Smooth muscle cell of bladder (primary cell): ENCODE results near the gene STUB1. TPM values are rescaled to one million over a fixed set of nuclear protein-coding genes. Genes with fewer than 3 reads are reported as not detected.

Experiments used
- total RNA-seq: library from RNA; depleted of rRNA; stranded (reverse); fragments of >200 nt; gene quantifications from 2 replicates; pipeline ENCODE4 v1.2.3, GENCODE V29; 2014

The STUB1 gene
- total RNA-seq, 1 donor from 2014 or later = 143 TPM

Other genes with a start within 250 kb of the STUB1 start
- gene CAPN15, start 152.7 kb upstream of the STUB1 start, total RNA-seq = 10.5 and 16.8 TPM in 2 replicates
- not detected in 2 replicates for gene PRR35, start 120.0 kb upstream of the STUB1 start, total RNA-seq
- gene NHLRC4, start 113.4 kb upstream of the STUB1 start, total RNA-seq = 1.3 and 1.4 TPM in 2 replicates
- 14.8 and 21.6 TPM in 2 replicates for gene PIGQ, start 110.4 kb upstream of the STUB1 start, total RNA-seq
- 7.8 and 10.5 TPM in 2 replicates for gene RAB40C, start 90.3 kb upstream of the STUB1 start, total RNA-seq
- gene WFIKKN1, start 49.4 kb upstream of the STUB1 start, total RNA-seq = 0.14 and 0.18 TPM in 2 replicates
- 75.1 and 95.4 TPM in 2 replicates for gene METTL26, start 44.1 kb upstream of the STUB1 start, total RNA-seq
- gene MCRIP2, start 38.6 kb upstream of the STUB1 start, total RNA-seq = 15.2 and 23.0 TPM in 2 replicates
- gene WDR90, start 31.0 kb upstream of the STUB1 start, total RNA-seq = 4.6 and 8.7 TPM in 2 replicates
- 28.9 and 30.6 TPM in 2 replicates for gene RHOT2, start 12.3 kb upstream of the STUB1 start, total RNA-seq
- gene RHBDL1, start 4.7 kb upstream of the STUB1 start, total RNA-seq = 2.7 and 3.7 TPM in 2 replicates
- 28.0 and 31.2 TPM in 2 replicates for gene JMJD8, start 3.9 kb downstream of the STUB1 start, total RNA-seq
- 2.3 and 4.3 TPM in 2 replicates for gene WDR24, start 10.0 kb downstream of the STUB1 start, total RNA-seq
- not detected in 2 replicates for gene FBXL16, start 25.4 kb downstream of the STUB1 start, total RNA-seq
- 71.1 and 88.5 TPM in 2 replicates for gene METRN, start 34.7 kb downstream of the STUB1 start, total RNA-seq
- gene ANTKMT, start 40.7 kb downstream of the STUB1 start, total RNA-seq = 23.8 and 25.4 TPM in 2 replicates
- 1.1 and 1.7 TPM in 2 replicates for gene CCDC78, start 46.0 kb downstream of the STUB1 start, total RNA-seq
- 12.7 and 15.4 TPM in 2 replicates for gene HAGHL, start 46.7 kb downstream of the STUB1 start, total RNA-seq
- 29.3 and 32.7 TPM in 2 replicates for gene CIAO3, start 60.6 kb downstream of the STUB1 start, total RNA-seq
- gene MSLN, start 80.3 kb downstream of the STUB1 start, total RNA-seq = not detected in 2 replicates
- 12.8 and 17.9 TPM in 2 replicates for gene RPUSD1, start 108.0 kb downstream of the STUB1 start, total RNA-seq
- gene CHTF18, start 108.2 kb downstream of the STUB1 start, total RNA-seq = 1.4 and 2.3 TPM in 2 replicates
- gene GNG13, start 120.3 kb downstream of the STUB1 start, total RNA-seq = not detected in 2 replicates